Astrocyte of the cerebellum (primary cell): ENCODE data around the gene PSD4.
A peak's percentile ranks its signal among the peaks of the same experiment; 100 is the strongest.
"Not testable (repeated sequence)": the region's sequence is repeated elsewhere in the genome, so short reads cannot be mapped to it uniquely, and the experiment has no call there.

Experiments used
- DNase-seq: peaks from one replicate; pipeline ENCODE4 v3.0.0-alpha.2; 2011; ENCODE audit warnings: low read depth
- H3K4me3 ChIP-seq: 2 replicates; pipeline ENCODE4 v1.5.1; 2011; ENCODE audit warnings: mild to moderate bottlenecking, low read depth, low read length, moderate library complexity
- in situ Hi-C: cut with HindIII; loops from 2 replicates; pipeline ENCODE4 v1.10.0; 2017; ENCODE audit warnings: low sequenced_read_pairs
- TF ChIP-seq, protein P1 (sequence below): IDR thresholded peaks from 2 replicates; pipeline ENCODE4 v1.5.1; 2012; ENCODE audit warnings: low read length, low read depth, moderate library complexity, mild to moderate bottlenecking; ENCODE audit errors: missing control alignments

The PSD4 gene

GRCh38 chr2:113232123-113232522 is 58.4 kb downstream of the PSD4 start:
- no peak overlapping the region for H3K4me3 ChIP-seq
- no peak for DNase-seq
- TF ChIP-seq, protein P1, sequence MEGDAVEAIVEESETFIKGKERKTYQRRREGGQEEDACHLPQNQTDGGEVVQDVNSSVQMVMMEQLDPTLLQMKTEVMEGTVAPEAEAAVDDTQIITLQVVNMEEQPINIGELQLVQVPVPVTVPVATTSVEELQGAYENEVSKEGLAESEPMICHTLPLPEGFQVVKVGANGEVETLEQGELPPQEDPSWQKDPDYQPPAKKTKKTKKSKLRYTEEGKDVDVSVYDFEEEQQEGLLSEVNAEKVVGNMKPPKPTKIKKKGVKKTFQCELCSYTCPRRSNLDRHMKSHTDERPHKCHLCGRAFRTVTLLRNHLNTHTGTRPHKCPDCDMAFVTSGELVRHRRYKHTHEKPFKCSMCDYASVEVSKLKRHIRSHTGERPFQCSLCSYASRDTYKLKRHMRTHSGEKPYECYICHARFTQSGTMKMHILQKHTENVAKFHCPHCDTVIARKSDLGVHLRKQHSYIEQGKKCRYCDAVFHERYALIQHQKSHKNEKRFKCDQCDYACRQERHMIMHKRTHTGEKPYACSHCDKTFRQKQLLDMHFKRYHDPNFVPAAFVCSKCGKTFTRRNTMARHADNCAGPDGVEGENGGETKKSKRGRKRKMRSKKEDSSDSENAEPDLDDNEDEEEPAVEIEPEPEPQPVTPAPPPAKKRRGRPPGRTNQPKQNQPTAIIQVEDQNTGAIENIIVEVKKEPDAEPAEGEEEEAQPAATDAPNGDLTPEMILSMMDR, result no peak
- in situ Hi-C loops, result loop anchor here (5.0 kb wide), 2 partner anchors 40 to 75 kb away; no protein-coding TSS in a partner anchor

- in situ Hi-C loops, result loop anchor here (5.0 kb wide), 2 partner anchors 40 to 75 kb away; no protein-coding TSS in a partner anchor
- TF ChIP-seq, protein P1, result no peak
- H3K4me3 ChIP-seq, result no peak overlapping the region
- no peak for DNase-seq
These were observed 59.0 kb downstream of the PSD4 start for GRCh38 chr2:113232740-113233139.

DNA sequence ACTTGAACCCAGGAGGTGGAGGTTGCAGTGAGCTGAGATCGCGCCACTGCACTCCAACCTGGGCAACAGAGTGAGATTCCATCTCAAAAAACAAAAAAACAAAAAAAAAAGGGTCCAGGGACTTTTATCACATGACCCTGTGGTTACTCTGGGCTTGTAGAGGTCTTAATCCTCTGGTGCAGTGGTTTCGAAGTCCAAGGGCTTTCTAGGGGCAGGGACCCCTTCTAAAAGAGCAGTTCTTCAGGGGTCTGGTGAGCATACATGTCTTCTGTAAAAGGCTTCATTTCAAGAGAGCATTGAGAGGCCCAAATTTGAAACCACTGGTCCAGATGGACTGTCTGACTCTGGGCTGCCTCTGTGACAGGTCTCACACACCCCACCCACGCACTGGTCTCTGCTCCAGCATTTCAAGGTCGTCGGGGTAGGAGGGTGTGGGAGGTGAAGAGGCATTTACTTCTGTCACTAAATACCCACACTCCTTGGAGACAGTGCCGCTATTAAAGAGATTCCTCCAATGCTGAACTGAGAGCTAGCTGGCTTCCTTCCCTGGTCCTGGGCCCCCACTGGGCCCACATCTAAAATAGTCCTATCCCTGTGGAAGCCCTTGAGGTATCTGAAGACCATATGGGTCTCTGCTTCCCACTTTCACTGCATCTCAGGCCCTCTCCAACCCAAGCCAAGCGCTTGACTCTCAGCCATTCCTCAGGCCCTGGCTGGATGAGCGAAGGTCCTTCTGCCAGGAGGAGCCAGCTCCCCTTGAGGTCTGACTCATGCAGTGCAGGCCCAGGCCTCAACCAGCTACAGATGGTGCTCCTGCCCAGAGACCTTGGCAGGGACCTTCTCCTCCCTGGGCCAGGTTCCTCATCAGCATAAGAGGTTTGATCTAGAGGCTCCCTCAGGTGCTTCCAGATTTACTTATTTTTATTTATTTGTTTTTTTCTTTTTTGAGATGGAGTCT is 60.1 kb downstream of the PSD4 start:
- H3K4me3 ChIP-seq, result no peak overlapping the region
- TF ChIP-seq, protein P1, result peak; percentile 34
- in situ Hi-C loops, result loop anchor here (5.0 kb wide), 2 partner anchors 38 to 77 kb away; no protein-coding TSS in a partner anchor
- no peak for DNase-seq

- TF ChIP-seq, protein P1, result no peak
- in situ Hi-C loops, result loop anchor here (5.0 kb wide), 2 partner anchors 37 to 78 kb away; no protein-coding TSS in a partner anchor
- no peak for DNase-seq
- H3K4me3 ChIP-seq, result peak overlapping the region; percentile 38
These were observed 61.1 kb downstream of the PSD4 start for GRCh38 chr2:113234721-113235346.

- in situ Hi-C loops, DNase-seq: not testable (repeated sequence)
- peak overlapping the region; percentile 38 for H3K4me3 ChIP-seq
These were observed 61.8 kb downstream of the PSD4 start for GRCh38 chr2:113235347-113236226.

GRCh38 chr2:113236367-113237159 is 62.8 kb downstream of the PSD4 start:
- H3K4me3 ChIP-seq, result peak overlapping the region; percentile 31
- no peak for DNase-seq
- in situ Hi-C loops, result no loop called here
- TF ChIP-seq, protein P1, result no peak
